A549 (cell line): ENCODE data around the gene MAD2L1BP. TPM values are rescaled to one million over a fixed set of nuclear protein-coding genes. Genes with fewer than 3 reads are reported as not detected.

Experiments
- ATAC-seq, 2 experiments: fragments of 200-7000 bp in 1 of 2; fragments of >200 bp in 1 of 2; cut with Nextera tagmentation in 1 of 2; cut with Tn5 transposase in 1 of 2; 3 replicates each; pipeline versions ENCODE4 v1.8.0 to v1.9.1; 2018 to 2020; ENCODE audit warnings: mild to moderate bottlenecking in 1 of 2, moderate library complexity in 1 of 2
- CTCF ChIA-PET: fragments of 300-600 bp; sonication (Branson Sonifier 250); formaldehyde crosslinking; extraction: SDS; loops from one replicate; lab custom pipeline; 2021; ENCODE audit warnings: antibody characterized with exemption, inconsistent platforms; lab: Yijun Ruan, JAX
- POLR2A ChIA-PET: fragments of 350-600 bp; formaldehyde crosslinking; extraction: SDS; loops from one replicate; lab custom pipeline; 2021; ENCODE audit warnings: antibody characterized with exemption, inconsistent platforms; lab: Yijun Ruan, JAX
- DNase-seq, 2 experiments: peaks; one replicate each; pipeline versions ENCODE4 v3.0.0 to v3.0.0-alpha.2; 2011 to 2016; ENCODE audit warnings: low read depth in 1 of 2, low spot score in 1 of 2
- FAIRE-seq: peaks from 2 replicates; lab custom pipeline; 2011; peaks lifted over from hg19 to GRCh38; lab: Jason Lieb, UNC
- H3K27ac ChIP-seq, 2 experiments: fragments of >200 bp; sonication (Bioruptor Twin); formaldehyde crosslinking; 3 replicates each; pipeline ENCODE4 v1.5.1; 2016 to 2017
- H3K4me1 ChIP-seq: fragments of >200 bp; sonication (Bioruptor Twin); formaldehyde crosslinking; 3 replicates; pipeline ENCODE4 v1.6.1; 2016
- H3K4me2 ChIP-seq: fragments of >200 bp; sonication (Bioruptor Twin); formaldehyde crosslinking; 3 replicates; pipeline ENCODE4 v1.6.1; 2016
- H3K4me3 ChIP-seq: fragments of >200 bp; sonication (Bioruptor Twin); formaldehyde crosslinking; 3 replicates; pipeline ENCODE4 v1.5.1; 2016
- H3K9me3 ChIP-seq: fragments of >200 bp; sonication (Bioruptor Twin); formaldehyde crosslinking; 3 replicates; pipeline ENCODE4 v1.6.1; 2016
- BHLHE40 ChIP-seq: IDR thresholded peaks from 2 replicates; pipeline ENCODE4 v1.6.1; 2012; ENCODE audit warnings: low read depth, low read length, inconsistent platforms
- CEBPB ChIP-seq, 2 experiments: fragments of >200 bp in 1 of 2; sonication (Bioruptor Twin) in 1 of 2; formaldehyde crosslinking in 1 of 2; IDR thresholded peaks; 2 replicates each; pipeline ENCODE4 v1.6.1; 2012 to 2016
- CHD2 ChIP-seq: fragments of 150-350 bp; IDR thresholded peaks from 2 replicates; pipeline ENCODE4 v1.6.1; 2014; ENCODE audit warnings: low read length; ENCODE audit not compliant: partially characterized antibody
- CHD4 ChIP-seq: fragments of 200-600 bp; sonication (generic); IDR thresholded peaks from 2 replicates; pipeline ENCODE4 v1.6.1; 2016; ENCODE audit warnings: antibody characterized with exemption, mild to moderate bottlenecking, borderline replicate concordance
- ESRRA ChIP-seq: fragments of 150-350 bp; IDR thresholded peaks from 2 replicates; pipeline ENCODE4 v1.6.1; 2014; ENCODE audit warnings: mild to moderate bottlenecking, low read length, borderline replicate concordance
- HOXA7 ChIP-seq: fragments of 250-450 bp; sonication (Bioruptor Pico); IDR thresholded peaks from 2 replicates; pipeline ENCODE4 v1.5.0; 2020; ENCODE audit warnings: mild to moderate bottlenecking, moderate library complexity
- HOXB13 ChIP-seq: fragments of 250-450 bp; sonication (Bioruptor Pico); IDR thresholded peaks from 2 replicates; pipeline ENCODE4 v1.5.0; 2020; ENCODE audit warnings: low read depth, mild to moderate bottlenecking, moderate library complexity
- HOXB5 ChIP-seq: fragments of 250-450 bp; sonication (Bioruptor Pico); IDR thresholded peaks from 2 replicates; pipeline ENCODE4 v1.5.0; 2020; ENCODE audit warnings: mild to moderate bottlenecking, moderate library complexity
- KDM5A ChIP-seq: fragments of 200-600 bp; sonication (generic); IDR thresholded peaks from 2 replicates; pipeline ENCODE4 v1.6.1; 2016; ENCODE audit warnings: antibody characterized with exemption, mild to moderate bottlenecking
- POLR2AphosphoS2 ChIP-seq: conservative IDR thresholded peaks from 2 replicates; pipeline ENCODE4 v1.6.1; 2012; ENCODE audit warnings: low read length, improper control_type of control experiment, inconsistent platforms
- RAD21 ChIP-seq, 2 experiments: fragments of >200 bp in 1 of 2; sonication (Bioruptor Twin) in 1 of 2; formaldehyde crosslinking in 1 of 2; IDR thresholded peaks in 1 of 2; conservative IDR thresholded peaks in 1 of 2; 2 replicates in 1 of 2; 3 replicates in 1 of 2; pipeline ENCODE4 v1.6.1; 2012 to 2018; ENCODE audit warnings: inconsistent platforms in 1 of 2
- RCOR1 ChIP-seq: fragments of 150-350 bp; IDR thresholded peaks from 2 replicates; pipeline ENCODE4 v1.6.1; 2014; ENCODE audit warnings: antibody characterized with exemption, low read length, low read depth
- SREBF2 ChIP-seq: fragments of 450-650 bp; IDR thresholded peaks from 2 replicates; pipeline ENCODE4 v1.6.1; 2014; ENCODE audit warnings: mild to moderate bottlenecking, moderate library complexity
- TFCP2L1 ChIP-seq: fragments of 250-450 bp; sonication (Bioruptor Pico); IDR thresholded peaks from 2 replicates; pipeline ENCODE4 v1.5.0; 2021; ENCODE audit warnings: mild to moderate bottlenecking
- ZFP36 ChIP-seq: fragments of 450-650 bp; IDR thresholded peaks from 2 replicates; pipeline ENCODE4 v1.6.1; 2014; ENCODE audit warnings: borderline replicate concordance; ENCODE audit not compliant: partially characterized antibody
- WGBS: methylation state at CpG from one replicate; pipeline ENCODE4 v1.1.6; 2017; ENCODE audit errors: missing lambda C conversion rate; 5-methylcytosine and 5-hydroxymethylcytosine counted together
- polyA plus RNA-seq, 4 experiments: library from polyadenylated mRNA; depleted of rRNA in 3 of 4; stranded (reverse); fragments of >200 nt; fragmentation: RNase III in 1 of 4; extraction: RNeasy Plus Mini Kit Qiagen cat#74134 plus additional on column Dnase treatment in 1 of 4; gene quantifications; 2 replicates in 3 of 4; 3 replicates in 1 of 4; pipeline ENCODE4 v1.2.3, GENCODE V29; 2011 to 2017
- TF ChIP-seq, protein P1 (sequence below): fragments of >200 bp; sonication (Bioruptor Twin); formaldehyde crosslinking; IDR thresholded peaks from 3 replicates; pipeline ENCODE4 v1.6.1; 2016
- TF ChIP-seq, protein P2 (sequence below): fragments of 200-600 bp; sonication (generic); IDR thresholded peaks from 2 replicates; pipeline ENCODE4 v1.6.1; 2016; ENCODE audit warnings: antibody characterized with exemption, mild to moderate bottlenecking, moderate library complexity
- TF ChIP-seq, protein P3 (sequence below): fragments of 250-450 bp; sonication (Bioruptor Pico); IDR thresholded peaks from 2 replicates; pipeline ENCODE4 v1.5.0; 2021; ENCODE audit warnings: mild to moderate bottlenecking, moderate library complexity, borderline replicate concordance
- TF ChIP-seq, protein P4 (sequence below): fragments of 250-450 bp; sonication (Bioruptor Pico); IDR thresholded peaks from 2 replicates; pipeline ENCODE4 v1.5.0; 2020; ENCODE audit warnings: low read depth, mild to moderate bottlenecking, moderate library complexity
- TF ChIP-seq, protein P5 (sequence below): fragments of >200 bp; sonication (Bioruptor Twin); formaldehyde crosslinking; IDR thresholded peaks from 3 replicates; pipeline ENCODE4 v1.5.1; 2016

Gene MAD2L1BP
- polyA plus RNA-seq, 2 of the 4 experiments (the other 2 are of a cell fraction), result 22.0 to 26.7 TPM

DNA sequence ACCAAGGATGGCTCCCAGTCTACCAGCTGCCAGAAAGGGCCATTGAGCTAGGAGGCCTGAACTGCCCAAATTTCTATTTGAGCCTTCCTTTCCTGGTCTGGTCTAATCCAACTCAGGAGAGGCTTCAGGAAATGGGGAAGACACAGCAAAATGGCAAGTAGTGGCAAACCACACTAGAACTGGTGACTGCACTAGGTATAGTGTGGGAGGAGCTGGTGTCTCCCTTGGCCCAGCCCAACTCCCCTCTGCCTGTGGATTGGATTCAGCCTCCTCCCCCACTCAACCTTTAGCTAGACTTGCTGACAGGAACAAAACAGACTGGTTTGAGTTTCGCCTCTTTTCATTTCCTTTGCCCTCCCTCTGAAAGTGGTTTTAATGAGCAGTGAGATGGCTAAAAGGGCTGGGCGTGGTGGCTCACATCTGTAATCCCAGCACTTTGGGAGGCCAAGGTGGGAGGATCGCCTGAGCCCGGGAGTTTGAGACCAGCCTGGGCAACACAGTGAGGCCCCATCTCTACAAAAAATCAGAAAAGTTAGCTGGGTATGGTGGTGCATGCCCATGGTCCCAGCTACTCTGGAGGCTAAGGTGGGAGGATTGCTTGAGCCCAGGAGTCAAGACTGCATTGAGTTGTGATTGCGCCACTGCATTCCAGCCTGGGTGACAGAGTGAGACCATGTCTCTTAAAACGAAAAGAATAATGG is 34.4 kb downstream of the MAD2L1BP start:
- Histone ChIP-seq H3K27ac (no peak overlapping the region), H3K9me3 (no peaks in the 10 kb centered on the region), H3K4me3 (no peak overlapping the region), H3K4me1 (peaks cover 14% of the 10 kb centered on the region; the same call in 2 of the 3 replicates), H3K4me2 (no peak overlapping the region)
- no peak for ATAC-seq
- 87% methylated on average over 6 of the region's 6 CpGs for WGBS
- ChIA-PET CTCF (interaction anchor here (0.8 to 11.5 kb wide), 8 partner anchors 15 to 410 kb away, joined by 3 to 72 read pairs (median 6); partner anchors contain the start of genes MRPS18A and VEGFA), POLR2A (no interaction called here)
- FAIRE-seq, result no peak
- no peak for TF ChIP-seq HOXB5 (CRISPR knock-in tag)
- TF ChIP-seq RCOR1, result no peak
- no peak for TF ChIP-seq POLR2AphosphoS2
- TF ChIP-seq ESRRA, result no peak
- TF ChIP-seq HOXA7 (CRISPR knock-in tag), result no peak
- 0 out of 4 replicates have a peak, but pooled peaks of 1 of the 2 experiments have one; percentile 4 for TF ChIP-seq CEBPB (IDR thresholded peaks at IDR 0.05)
- no peak for DNase-seq

DNA sequence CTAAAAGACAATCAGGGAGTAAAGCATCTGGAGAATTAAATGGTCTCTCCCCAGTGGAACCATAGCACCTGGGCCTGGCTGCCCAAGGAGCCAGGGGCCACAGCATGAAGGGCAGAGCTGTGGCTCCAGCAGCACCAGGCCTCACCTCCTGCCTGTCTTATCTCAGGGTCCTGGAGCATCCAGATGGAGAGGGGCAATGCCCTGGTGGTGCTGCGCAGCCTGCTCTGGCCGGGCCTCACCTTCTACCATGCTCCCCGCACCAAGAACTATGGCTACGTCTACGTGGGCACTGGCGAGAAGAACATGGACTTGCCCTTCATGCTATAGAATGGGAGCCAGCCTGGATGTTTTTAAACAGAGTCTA is 35.0 kb downstream of the MAD2L1BP start:
- ChIA-PET CTCF (interaction anchor here (1.2 to 11.5 kb wide), 6 partner anchors 54 to 409 kb away, joined by 3 to 72 read pairs (median 16); partner anchors contain the start of gene VEGFA), POLR2A (no interaction called here)
- FAIRE-seq, result no peak
- Histone ChIP-seq H3K4me3 (no peak overlapping the region), H3K27ac (no peak overlapping the region), H3K4me1 (peaks cover 14% of the 10 kb centered on the region; the same call in 2 of the 3 replicates), H3K9me3 (no peaks in the 10 kb centered on the region), H3K4me2 (no peak overlapping the region)
- TF ChIP-seq, protein P1, sequence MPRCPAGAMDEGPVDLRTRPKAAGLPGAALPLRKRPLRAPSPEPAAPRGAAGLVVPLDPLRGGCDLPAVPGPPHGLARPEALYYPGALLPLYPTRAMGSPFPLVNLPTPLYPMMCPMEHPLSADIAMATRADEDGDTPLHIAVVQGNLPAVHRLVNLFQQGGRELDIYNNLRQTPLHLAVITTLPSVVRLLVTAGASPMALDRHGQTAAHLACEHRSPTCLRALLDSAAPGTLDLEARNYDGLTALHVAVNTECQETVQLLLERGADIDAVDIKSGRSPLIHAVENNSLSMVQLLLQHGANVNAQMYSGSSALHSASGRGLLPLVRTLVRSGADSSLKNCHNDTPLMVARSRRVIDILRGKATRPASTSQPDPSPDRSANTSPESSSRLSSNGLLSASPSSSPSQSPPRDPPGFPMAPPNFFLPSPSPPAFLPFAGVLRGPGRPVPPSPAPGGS, result no peak
- TF ChIP-seq CHD4 (no peak), RAD21 (conservative IDR thresholded peaks at IDR 0.05 in 1 of 2, IDR thresholded peaks at IDR 0.05 in 1 of 2) (no peak), TFCP2L1 (no peak), CEBPB (IDR thresholded peaks at IDR 0.05) (no peak), CHD2 (no peak), BHLHE40 (no peak), RCOR1 (no peak), ZFP36 (no peak), HOXB13 (CRISPR knock-in tag) (no peak), HOXB5 (CRISPR knock-in tag) (no peak), KDM5A (no peak), SREBF2 (no peak)
- TF ChIP-seq, protein P2, sequence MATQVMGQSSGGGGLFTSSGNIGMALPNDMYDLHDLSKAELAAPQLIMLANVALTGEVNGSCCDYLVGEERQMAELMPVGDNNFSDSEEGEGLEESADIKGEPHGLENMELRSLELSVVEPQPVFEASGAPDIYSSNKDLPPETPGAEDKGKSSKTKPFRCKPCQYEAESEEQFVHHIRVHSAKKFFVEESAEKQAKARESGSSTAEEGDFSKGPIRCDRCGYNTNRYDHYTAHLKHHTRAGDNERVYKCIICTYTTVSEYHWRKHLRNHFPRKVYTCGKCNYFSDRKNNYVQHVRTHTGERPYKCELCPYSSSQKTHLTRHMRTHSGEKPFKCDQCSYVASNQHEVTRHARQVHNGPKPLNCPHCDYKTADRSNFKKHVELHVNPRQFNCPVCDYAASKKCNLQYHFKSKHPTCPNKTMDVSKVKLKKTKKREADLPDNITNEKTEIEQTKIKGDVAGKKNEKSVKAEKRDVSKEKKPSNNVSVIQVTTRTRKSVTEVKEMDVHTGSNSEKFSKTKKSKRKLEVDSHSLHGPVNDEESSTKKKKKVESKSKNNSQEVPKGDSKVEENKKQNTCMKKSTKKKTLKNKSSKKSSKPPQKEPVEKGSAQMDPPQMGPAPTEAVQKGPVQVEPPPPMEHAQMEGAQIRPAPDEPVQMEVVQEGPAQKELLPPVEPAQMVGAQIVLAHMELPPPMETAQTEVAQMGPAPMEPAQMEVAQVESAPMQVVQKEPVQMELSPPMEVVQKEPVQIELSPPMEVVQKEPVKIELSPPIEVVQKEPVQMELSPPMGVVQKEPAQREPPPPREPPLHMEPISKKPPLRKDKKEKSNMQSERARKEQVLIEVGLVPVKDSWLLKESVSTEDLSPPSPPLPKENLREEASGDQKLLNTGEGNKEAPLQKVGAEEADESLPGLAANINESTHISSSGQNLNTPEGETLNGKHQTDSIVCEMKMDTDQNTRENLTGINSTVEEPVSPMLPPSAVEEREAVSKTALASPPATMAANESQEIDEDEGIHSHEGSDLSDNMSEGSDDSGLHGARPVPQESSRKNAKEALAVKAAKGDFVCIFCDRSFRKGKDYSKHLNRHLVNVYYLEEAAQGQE, result no peak
- TF ChIP-seq, protein P3, sequence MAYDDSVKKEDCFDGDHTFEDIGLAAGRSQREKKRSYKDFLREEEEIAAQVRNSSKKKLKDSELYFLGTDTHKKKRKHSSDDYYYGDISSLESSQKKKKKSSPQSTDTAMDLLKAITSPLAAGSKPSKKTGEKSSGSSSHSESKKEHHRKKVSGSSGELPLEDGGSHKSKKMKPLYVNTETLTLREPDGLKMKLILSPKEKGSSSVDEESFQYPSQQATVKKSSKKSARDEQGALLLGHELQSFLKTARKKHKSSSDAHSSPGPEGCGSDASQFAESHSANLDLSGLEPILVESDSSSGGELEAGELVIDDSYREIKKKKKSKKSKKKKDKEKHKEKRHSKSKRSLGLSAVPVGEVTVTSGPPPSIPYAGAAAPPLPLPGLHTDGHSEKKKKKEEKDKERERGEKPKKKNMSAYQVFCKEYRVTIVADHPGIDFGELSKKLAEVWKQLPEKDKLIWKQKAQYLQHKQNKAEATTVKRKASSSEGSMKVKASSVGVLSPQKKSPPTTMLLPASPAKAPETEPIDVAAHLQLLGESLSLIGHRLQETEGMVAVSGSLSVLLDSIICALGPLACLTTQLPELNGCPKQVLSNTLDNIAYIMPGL (CRISPR knock-in tag), result no peak
- TF ChIP-seq, protein P4, sequence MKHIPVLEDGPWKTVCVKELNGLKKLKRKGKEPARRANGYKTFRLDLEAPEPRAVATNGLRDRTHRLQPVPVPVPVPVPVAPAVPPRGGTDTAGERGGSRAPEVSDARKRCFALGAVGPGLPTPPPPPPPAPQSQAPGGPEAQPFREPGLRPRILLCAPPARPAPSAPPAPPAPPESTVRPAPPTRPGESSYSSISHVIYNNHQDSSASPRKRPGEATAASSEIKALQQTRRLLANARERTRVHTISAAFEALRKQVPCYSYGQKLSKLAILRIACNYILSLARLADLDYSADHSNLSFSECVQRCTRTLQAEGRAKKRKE, result no peak
- TF ChIP-seq, protein P5, sequence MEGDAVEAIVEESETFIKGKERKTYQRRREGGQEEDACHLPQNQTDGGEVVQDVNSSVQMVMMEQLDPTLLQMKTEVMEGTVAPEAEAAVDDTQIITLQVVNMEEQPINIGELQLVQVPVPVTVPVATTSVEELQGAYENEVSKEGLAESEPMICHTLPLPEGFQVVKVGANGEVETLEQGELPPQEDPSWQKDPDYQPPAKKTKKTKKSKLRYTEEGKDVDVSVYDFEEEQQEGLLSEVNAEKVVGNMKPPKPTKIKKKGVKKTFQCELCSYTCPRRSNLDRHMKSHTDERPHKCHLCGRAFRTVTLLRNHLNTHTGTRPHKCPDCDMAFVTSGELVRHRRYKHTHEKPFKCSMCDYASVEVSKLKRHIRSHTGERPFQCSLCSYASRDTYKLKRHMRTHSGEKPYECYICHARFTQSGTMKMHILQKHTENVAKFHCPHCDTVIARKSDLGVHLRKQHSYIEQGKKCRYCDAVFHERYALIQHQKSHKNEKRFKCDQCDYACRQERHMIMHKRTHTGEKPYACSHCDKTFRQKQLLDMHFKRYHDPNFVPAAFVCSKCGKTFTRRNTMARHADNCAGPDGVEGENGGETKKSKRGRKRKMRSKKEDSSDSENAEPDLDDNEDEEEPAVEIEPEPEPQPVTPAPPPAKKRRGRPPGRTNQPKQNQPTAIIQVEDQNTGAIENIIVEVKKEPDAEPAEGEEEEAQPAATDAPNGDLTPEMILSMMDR, result no peak
- 99% methylated on average over 6 of the region's 6 CpGs for WGBS
- no peak for ATAC-seq
- DNase-seq, result no peak
